Right renal pelvis (tissue), 4 donors: ENCODE data around the gene KXD1. TPM values are rescaled to one million over a fixed set of nuclear protein-coding genes. Genes with fewer than 3 reads are reported as not detected.
"Not testable (repeated sequence)": the region's sequence is repeated elsewhere in the genome, so short reads cannot be mapped to it uniquely, and the experiment has no call there.

Experiments used
- DNase-seq, 4 donors: peaks; one replicate each; pipeline ENCODE4 v3.0.0-alpha.2; 2013; ENCODE audit warnings: low read depth in 4 of 4, low spot score in 3 of 4, missing footprints in 1 of 4
- polyA plus RNA-seq, 4 donors: library from polyadenylated mRNA; unstranded; fragments of 120-200 nt; gene quantifications; one replicate each; pipeline ENCODE4 v1.2.1, GENCODE V29; 2013; ENCODE audit not compliant: insufficient read length in 4 of 4

Gene KXD1, protein sequence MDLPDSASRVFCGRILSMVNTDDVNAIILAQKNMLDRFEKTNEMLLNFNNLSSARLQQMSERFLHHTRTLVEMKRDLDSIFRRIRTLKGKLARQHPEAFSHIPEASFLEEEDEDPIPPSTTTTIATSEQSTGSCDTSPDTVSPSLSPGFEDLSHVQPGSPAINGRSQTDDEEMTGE
- 10 to 100 TPM; 54.1 to 61.4 (median 59.7) TPM for polyA plus RNA-seq

- peak; percentile 86 to 94 (median 90) for DNase-seq
Measured at GRCh38 chr19:18557411-18558201, at the start of gene KXD1. Gene KXD1 (plus strand): TSS chr19:18557870. CDS start chr19:18562057, 4,187 bp downstream.

DNA sequence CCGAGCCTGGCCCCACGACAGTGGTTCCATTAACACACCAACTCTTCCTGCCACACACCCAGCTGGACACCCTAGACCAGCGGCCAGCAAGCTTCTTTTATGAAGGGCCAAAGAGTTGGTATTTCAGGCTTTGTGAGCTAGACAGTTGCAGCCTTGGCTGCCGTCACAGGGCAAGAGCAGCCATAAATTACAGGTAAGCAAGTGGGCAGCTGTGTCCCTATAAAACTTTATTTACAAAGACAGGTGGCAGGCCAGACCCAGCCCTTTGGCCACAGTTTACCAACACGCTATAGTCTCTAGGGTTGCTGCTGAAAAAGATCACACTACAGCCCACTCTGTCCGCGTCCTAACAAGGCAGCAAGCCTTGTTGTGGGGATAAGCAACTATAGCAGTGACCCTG, 49.1 kb upstream of the KXD1 start:
- no peak for DNase-seq

DNA sequence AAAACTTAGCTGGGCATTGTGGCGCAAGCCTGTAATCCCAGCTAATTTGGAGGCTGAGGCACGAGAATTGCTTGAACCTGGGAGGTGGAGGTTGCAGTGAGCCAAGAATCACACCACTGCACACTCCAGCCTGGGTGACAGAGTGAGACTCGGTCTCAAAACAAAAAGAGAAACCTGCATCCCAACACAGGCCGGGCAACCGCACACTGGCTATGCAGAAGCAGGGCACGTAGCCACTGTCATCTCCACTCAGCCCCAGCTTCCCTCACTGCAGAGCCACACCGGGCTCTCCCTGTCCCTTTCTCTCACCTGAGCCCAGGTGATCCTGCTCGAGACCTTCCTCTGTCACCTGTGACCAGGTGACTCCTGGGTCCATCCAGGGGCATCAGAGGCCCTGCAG, 47.5 kb upstream of the KXD1 start:
- DNase-seq = no peak

DNA sequence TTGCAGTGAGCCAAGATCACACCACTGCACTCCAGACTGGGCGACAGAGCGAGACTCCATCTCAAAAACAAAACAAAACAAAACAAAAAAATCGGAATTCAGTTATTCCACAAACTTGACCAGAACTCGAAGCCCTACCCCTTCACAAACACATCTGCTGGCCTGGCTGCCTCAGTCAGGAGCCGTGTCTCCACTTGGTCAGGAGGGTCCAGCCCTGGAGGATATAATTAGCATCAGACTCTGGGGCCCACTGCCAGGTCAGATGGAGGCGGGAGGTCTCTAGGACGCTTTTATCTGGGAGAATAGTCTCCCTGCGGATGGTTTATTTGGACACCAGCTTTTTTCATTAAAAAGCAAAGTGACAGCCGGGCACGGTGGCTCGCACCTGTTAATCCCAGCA, 43.8 kb upstream of the KXD1 start:
- DNase-seq = no peak

DNA sequence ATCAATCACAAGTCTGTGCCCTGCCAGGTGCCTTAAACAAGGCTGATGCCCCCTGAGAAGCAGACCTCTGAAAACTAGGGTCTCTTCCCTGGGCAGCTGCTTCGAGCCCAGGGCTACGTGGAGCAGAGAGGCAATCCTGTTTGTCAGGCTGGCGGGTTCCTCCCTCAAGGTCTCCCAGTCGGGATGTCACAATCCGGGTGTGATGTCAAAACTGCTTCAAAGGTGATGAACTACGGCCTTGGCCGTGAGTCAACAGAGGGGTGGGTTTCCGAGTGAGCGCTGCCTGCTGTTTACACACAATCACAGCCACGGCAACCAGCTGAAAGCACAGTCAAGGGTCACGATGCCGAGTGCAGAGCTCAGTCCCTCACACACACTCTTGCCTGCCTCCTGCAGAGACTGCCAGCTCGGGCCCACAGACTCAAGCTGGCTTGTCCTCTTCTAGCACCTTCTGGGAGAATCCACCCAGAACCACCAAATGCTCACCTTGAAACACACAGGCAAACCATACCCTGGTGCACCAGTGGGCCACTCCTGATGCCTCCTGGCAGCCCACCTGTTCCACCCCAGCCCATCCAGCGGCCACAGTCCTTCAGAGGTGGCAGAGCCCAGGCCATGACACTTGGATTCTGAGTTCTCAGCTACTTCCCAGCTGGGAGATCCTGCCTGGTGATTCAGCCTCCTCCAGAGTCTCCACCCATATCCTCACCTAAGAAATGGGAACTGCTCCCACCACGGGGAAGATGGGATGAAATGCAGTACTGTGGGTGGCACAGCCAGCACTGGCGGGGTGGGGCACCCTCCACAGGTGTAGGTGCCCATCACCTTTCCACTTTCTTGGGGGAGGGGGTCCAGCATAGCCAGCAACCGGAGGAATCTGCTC, 42.6 kb upstream of the KXD1 start:
- DNase-seq = no peak

- DNase-seq = no peak
Measured at GRCh38 chr19:18515959-18516358, 41.7 kb upstream of the KXD1 start.

DNA sequence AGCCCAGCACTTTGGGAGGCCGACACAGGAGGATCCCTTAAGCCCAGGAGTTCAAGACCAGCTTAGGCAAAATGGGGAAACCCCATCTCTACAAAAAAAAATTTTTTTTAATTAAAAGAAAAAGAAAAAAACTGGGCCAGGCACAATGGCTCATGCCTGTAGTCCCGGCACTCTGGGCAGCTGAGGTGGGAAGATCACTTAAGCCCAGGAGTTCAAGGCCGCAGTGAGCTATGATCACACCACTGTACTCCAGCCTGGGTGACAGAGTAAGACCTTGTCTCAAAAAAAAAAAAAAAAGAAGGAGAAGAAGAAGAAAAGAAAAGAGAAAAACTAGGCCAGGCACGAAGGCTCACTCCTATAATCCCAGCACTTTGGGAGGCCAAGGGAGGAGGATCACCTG, 40.1 kb upstream of the KXD1 start:
- no peak for DNase-seq

DNA sequence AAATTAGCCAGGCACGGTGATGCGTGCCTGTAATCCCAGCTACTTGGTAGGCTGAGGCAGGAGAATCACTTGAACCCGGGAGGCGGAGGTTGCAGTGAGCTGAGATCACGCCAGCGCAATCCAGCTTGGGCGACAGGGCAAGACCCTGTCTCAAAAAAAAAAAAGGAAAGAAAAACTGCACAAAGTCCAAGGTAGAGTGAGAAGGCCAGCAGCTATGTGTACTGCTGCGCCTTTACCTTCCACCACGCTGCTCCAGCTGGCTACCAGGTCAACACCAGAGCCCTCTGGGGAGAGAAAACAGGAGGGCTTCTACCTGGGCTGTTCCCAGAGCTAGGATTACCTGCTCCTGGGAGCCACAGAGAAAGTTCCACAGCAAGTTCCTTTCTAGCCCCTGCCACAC, 39.0 kb upstream of the KXD1 start:
- DNase-seq = no peak

DNA sequence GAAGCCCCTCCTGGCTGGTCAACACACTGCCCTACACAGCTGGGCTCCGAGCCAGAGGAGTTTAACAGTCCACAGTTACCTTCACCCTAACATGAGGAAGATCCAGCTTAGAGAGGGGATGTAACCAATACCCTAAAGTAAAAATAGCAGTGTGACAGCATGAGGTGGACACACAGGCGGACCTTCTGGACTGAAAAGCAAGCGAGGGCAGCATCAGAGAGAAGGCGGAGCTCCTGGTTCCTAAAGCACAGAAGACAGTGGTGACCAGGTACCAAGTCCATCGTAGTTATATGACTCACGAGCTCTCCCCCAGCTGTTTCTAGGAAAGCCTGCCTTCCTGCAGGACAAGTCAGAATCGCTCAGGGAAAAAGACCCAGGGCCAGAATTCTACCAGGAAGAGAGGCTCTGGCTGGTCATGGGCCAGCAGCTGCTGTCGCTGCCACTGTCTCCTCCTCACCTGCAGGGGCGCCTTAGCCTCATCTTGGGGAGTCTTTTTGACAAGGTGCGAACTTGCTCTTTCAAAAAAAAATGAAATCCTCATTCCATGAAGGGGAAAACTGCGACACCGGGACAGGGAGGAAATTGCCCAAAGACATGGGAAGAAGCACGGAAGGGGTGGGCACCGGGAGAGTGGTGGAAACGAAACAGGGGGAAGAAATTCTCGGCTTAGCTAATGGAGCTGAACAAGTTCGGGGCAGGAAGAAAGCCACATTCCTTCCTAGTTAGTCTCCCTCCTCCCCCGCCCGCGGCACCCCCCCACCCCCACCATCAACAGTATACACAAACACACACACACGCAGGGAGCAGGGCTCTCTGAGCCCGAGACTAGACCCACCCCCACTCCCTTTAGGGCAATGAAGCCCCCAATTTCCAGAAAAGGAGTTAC, 37.5 kb upstream of the KXD1 start:
- peak in 2 of 4 donors; percentile 53 to 62 for DNase-seq

- DNase-seq = no peak
Measured at GRCh38 chr19:18520848-18521691, 36.6 kb upstream of the KXD1 start.

GRCh38 chr19:18521692-18522123, 36.0 kb upstream of the KXD1 start, which contains the start of gene ELL:
Gene ELL (minus strand): TSS chr19:18522070. CDS start chr19:18522055, 15 bp downstream.
- DNase-seq = no peak

GRCh38 chr19:18522124-18522861, 35.4 kb upstream of the KXD1 start:
- DNase-seq = peak; percentile 99

DNA sequence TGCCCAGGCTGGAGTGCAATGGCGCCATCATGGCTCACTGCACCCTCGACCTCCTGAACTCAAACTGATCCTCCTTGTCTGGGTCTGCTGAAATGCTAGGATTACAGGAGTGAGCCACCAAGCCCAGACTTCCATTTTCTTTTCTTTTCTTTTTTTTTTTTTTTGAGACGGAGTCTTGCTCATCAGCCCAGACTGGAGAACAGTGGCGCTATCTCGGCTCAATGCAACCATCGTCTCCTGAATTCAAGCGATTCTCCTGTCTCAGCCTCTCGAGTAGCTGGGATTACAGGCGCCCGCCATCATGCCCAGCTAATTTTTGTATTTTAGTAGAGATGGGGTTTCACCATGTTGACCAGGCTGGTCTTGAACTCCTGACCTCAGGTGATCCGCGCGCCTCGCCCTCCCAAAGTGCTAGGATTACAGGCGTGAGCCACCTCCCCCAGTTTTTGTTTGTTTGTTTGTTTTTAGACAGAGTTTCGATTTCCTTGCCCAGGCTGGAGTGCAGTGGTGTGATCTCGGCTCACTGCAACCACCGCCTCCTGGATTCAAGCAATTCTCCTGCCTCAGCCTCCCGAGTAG, 34.7 kb upstream of the KXD1 start:
- not testable (repeated sequence) for DNase-seq

GRCh38 chr19:18523841-18524240, 33.8 kb upstream of the KXD1 start:
- no peak for DNase-seq

DNA sequence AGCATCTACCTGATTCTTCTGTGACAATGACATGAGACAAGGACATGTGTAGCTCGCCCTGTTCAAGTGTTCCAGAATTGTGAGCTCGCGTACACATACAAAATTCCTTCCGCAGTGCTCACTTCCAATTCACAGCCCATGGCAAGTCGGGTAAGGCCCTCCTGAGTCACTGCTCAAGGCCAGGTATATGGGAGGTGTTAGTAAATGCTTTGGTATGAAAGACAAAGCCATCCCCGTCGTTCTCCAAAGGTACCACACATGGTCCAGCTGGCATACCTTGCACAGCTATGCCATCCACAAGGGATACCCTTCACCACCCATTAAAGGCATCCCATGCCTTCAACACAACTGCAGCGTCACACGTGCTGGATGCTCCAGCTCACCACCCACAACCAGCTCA, 31.4 kb upstream of the KXD1 start:
- DNase-seq = no peak

DNA sequence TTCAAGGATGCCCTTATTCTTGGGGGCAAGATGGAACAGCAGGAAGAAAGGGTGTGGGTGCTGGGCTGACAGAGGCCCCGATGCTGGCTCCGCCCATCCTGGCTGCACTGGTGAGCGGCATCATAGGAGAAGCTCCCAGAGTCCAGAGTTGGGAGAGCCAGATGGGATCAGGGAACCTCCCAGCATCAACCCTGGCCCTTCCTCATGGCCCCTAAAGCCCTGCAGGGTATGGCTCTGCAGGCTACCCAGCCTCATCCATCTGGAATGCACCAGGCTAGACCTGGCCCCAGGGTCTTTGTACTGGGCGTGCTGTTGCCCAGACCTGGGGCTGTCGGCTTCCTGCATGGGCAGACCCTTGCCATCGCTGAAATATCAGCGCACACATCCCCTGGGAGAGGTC, 27.9 kb upstream of the KXD1 start:
- no peak for DNase-seq

DNA sequence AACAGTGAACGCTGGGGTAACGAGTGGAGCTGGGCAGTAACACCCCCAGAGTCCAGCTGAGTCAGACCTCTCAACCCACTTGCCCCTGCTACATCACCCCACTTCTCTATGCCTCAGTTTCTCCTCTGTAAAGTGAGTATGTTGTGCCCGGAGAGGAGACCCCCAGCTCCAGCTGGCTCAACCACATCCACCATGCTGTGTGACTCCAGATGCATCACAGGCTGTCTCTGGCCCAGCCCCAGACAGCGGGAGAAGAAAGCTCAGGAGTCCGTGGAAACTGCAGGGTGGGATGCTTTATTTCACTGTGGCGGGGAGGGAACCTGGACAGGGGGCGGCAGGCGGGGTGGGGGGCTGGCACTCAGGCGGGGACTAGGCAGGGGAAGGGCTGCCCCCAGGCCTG, 26.2 kb upstream of the KXD1 start:
- no peak for DNase-seq
